Keratinocyte (primary cell): Measurements from ENCODE around the gene LTB4R2. TPM values are rescaled to one million over a fixed set of nuclear protein-coding genes. Genes with fewer than 3 reads are reported as not detected.

Source experiments
- DNase-seq: peaks from one replicate; pipeline ENCODE4 v3.0.0-alpha.2; 2011; ENCODE audit warnings: low read depth, missing footprints, low spot score
- FAIRE-seq: peaks from 2 replicates; lab custom pipeline; 2011; peaks lifted over from hg19 to GRCh38; lab: Jason Lieb, UNC
- H2AFZ ChIP-seq: 2 replicates; pipeline ENCODE4 v1.6.0; 2012; ENCODE audit warnings: low read length, control low read depth, inconsistent platforms; ENCODE audit not compliant: control insufficient read depth
- H3K27ac ChIP-seq: 2 replicates; pipeline ENCODE4 v1.5.1; 2011; ENCODE audit warnings: low read length; ENCODE audit not compliant: control insufficient read depth, insufficient read depth
- H3K27me3 ChIP-seq: 3 replicates; pipeline ENCODE4 v1.6.0; 2011; ENCODE audit warnings: low read length; ENCODE audit not compliant: control insufficient read depth, insufficient read depth; ENCODE audit errors: extremely low read depth
- H3K36me3 ChIP-seq, 2 experiments: 2 replicates in 1 of 2; 3 replicates in 1 of 2; pipeline ENCODE4 v1.5.1; 2011; ENCODE audit warnings: low read length in 2 of 2, mild to moderate bottlenecking in 1 of 2; ENCODE audit not compliant: control insufficient read depth in 2 of 2, insufficient read depth in 2 of 2; ENCODE audit errors: extremely low read depth in 1 of 2
- H3K4me1 ChIP-seq: 3 replicates; pipeline ENCODE4 v1.5.1; 2011; ENCODE audit warnings: low read length; ENCODE audit not compliant: control insufficient read depth, insufficient read depth; ENCODE audit errors: extremely low read depth
- H3K4me2 ChIP-seq: 3 replicates; pipeline ENCODE4 v1.6.0; 2011; ENCODE audit warnings: low read depth, low read length; ENCODE audit not compliant: control insufficient read depth, insufficient read depth; ENCODE audit errors: extremely low read depth
- H3K4me3 ChIP-seq, 3 experiments: fragments of 200-600 bp in 1 of 3; sonication (generic) in 1 of 3; 2 replicates in 2 of 3; 3 replicates in 1 of 3; pipeline ENCODE4 v1.5.1; 2011 to 2016; ENCODE audit warnings: low read length in 3 of 3, mild to moderate bottlenecking in 3 of 3, control low read depth in 2 of 3, inconsistent platforms in 1 of 3, low read depth in 1 of 3, mixed read lengths in 1 of 3, mixed run types in 1 of 3, moderate library complexity in 1 of 3; ENCODE audit not compliant: control insufficient read depth in 2 of 3, insufficient read depth in 2 of 3; ENCODE audit errors: extremely low read depth in 1 of 3
- H3K79me2 ChIP-seq: 2 replicates; pipeline ENCODE4 v1.6.0; 2012; ENCODE audit warnings: low read length; ENCODE audit not compliant: control insufficient read depth, insufficient read depth
- H3K9ac ChIP-seq: 3 replicates; pipeline ENCODE4 v1.6.0; 2011; ENCODE audit warnings: low read length; ENCODE audit not compliant: control insufficient read depth, insufficient read depth; ENCODE audit errors: extremely low read depth
- H3K9me1 ChIP-seq: 3 replicates; pipeline ENCODE4 v1.6.0; 2011; ENCODE audit warnings: low read length; ENCODE audit not compliant: control insufficient read depth, insufficient read depth; ENCODE audit errors: extremely low read depth
- H3K9me3 ChIP-seq: 2 replicates; pipeline ENCODE4 v1.5.1; 2012; ENCODE audit warnings: low read depth, low read length; ENCODE audit not compliant: control insufficient read depth
- H4K20me1 ChIP-seq: 3 replicates; pipeline ENCODE4 v1.6.0; 2011; ENCODE audit warnings: low read length; ENCODE audit not compliant: control insufficient read depth, insufficient read depth; ENCODE audit errors: extremely low read depth
- EZH2 ChIP-seq: IDR thresholded peaks from one replicate; pipeline ENCODE4 v1.6.1; 2012; ENCODE audit warnings: inconsistent platforms, mild to moderate bottlenecking, low read length, moderate library complexity
- dilution Hi-C: fragments of 300-500 bp; cut with MboI; formaldehyde crosslinking; loops from one replicate; pipeline ENCODE4 v1.7.0; 2020; ENCODE audit warnings: low sequenced_read_pairs; ENCODE audit not compliant: extremely low pct_ligation_motif_present
- polyA plus RNA-seq, 5 experiments: library from polyadenylated mRNA; depleted of rRNA in 3 of 5; stranded (reverse) in 3 of 5; stranded (forward) in 1 of 5; unstranded in 1 of 5; fragments of >200 nt; gene quantifications; 1 replicate in 1 of 5; 2 replicates in 3 of 5; 3 replicates in 1 of 5; pipeline versions ENCODE4 v1.2.1 to v1.2.3, GENCODE V29; 2011 to 2012; ENCODE audit warnings: missing spikeins in 2 of 5, low read depth in 1 of 5, low replicate concordance in 1 of 5
- TF ChIP-seq, protein P1 (sequence below), 3 experiments: IDR thresholded peaks in 1 of 3; conservative IDR thresholded peaks in 1 of 3; optimal IDR thresholded peaks in 1 of 3; 2 replicates in 2 of 3; 3 replicates in 1 of 3; pipeline versions ENCODE3 to v1.5.1; 2011; ENCODE audit warnings: low read length in 3 of 3, mild to moderate bottlenecking in 3 of 3, moderate library complexity in 2 of 3, control low read depth in 1 of 3, inconsistent platforms in 1 of 3; ENCODE audit not compliant: insufficient read depth in 2 of 3; ENCODE audit errors: extremely low read depth in 1 of 3

The LTB4R2 gene
- polyA plus RNA-seq, 1 donor (not counting 4 experiments of a cell fraction or from before 2014, with no cell fraction given), result 7.9 TPM

DNA sequence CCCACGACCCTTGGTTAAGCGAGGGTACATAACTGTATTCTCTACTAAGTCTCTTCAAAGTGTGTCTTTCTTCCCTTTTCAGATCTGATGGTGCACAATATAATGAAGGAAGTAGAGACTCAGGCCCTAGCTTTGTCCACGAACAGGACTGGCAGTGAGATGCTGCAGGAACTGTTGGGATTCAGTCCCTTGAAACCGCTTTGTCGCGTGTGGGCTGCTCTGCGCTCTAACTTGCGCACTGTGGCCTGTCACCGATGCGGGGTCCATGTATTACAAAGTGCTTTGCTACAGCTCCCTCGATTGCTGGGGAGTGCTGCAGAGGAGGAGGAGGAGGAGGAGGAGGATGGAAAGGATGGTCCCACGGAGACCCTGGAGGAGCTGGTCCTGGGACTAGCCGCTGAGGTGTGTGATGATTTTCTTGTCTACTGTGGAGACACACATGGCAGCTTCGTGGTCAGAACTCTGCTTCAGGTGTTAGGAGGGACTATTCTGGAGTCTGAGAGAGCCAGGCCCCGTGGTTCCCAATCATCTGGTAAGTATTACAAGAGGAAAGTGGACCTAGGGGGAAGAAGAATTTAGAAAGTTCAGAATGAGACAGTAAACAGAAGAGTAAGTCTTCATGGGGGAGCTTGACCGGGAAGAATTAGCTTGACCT, 9.5 kb upstream of the LTB4R2 start:
- peak overlapping the region; percentile 58 to 94 (median 80) for H3K4me3 ChIP-seq
- FAIRE-seq (no peak), DNase-seq (no peak)
- no peaks in the 10 kb centered on the region for H3K9me1 ChIP-seq
- TF ChIP-seq, protein P1, sequence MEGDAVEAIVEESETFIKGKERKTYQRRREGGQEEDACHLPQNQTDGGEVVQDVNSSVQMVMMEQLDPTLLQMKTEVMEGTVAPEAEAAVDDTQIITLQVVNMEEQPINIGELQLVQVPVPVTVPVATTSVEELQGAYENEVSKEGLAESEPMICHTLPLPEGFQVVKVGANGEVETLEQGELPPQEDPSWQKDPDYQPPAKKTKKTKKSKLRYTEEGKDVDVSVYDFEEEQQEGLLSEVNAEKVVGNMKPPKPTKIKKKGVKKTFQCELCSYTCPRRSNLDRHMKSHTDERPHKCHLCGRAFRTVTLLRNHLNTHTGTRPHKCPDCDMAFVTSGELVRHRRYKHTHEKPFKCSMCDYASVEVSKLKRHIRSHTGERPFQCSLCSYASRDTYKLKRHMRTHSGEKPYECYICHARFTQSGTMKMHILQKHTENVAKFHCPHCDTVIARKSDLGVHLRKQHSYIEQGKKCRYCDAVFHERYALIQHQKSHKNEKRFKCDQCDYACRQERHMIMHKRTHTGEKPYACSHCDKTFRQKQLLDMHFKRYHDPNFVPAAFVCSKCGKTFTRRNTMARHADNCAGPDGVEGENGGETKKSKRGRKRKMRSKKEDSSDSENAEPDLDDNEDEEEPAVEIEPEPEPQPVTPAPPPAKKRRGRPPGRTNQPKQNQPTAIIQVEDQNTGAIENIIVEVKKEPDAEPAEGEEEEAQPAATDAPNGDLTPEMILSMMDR (optimal IDR thresholded peaks at IDR 0.05 in 1 of 3, IDR thresholded peaks at IDR 0.05 in 1 of 3, conservative IDR thresholded peaks at IDR 0.05 in 1 of 3; ENCODE audit: extremely low read depth in 1 of 3, insufficient read depth in 2 of 3, low read length in 3 of 3), result no peak
- no peak for TF ChIP-seq EZH2
- H3K27ac ChIP-seq, result peak overlapping the region; percentile 93
- dilution Hi-C loops, result no loop called here
- no peak overlapping the region for H2AFZ ChIP-seq
- H3K4me2 ChIP-seq, result peak overlapping the region; percentile 86
- peaks cover 32% of the 10 kb centered on the region for H3K79me2 ChIP-seq
- H3K27me3 ChIP-seq, result no peaks in the 10 kb centered on the region
- H3K9me3 ChIP-seq, result no peaks in the 10 kb centered on the region
- H3K9ac ChIP-seq, result peak overlapping the region; percentile 95
- H4K20me1 ChIP-seq, result no peaks in the 10 kb centered on the region
- peaks cover 38 to 49% of the 10 kb centered on the region in 2 experiments for H3K36me3 ChIP-seq
- peaks cover 37% of the 10 kb centered on the region for H3K4me1 ChIP-seq

DNA sequence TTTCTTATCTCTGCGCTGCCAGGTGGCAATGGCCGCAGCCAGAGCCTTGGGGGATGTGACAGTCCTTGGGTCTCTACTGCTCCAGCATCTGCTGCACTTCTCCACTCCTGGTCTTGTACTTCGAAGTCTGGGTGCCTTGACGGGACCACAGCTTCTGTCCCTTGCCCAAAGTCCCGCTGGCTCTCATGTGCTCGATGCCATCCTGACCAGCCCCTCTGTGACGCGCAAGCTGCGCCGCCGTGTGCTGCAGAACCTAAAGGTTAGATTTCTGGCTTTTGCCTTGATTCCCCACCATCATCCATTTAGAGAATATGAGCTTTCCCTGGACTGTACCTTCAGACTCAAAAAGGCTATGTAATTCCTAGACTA, 5.9 kb upstream of the LTB4R2 start:
- TF ChIP-seq, protein P1 (optimal IDR thresholded peaks at IDR 0.05 in 1 of 3, IDR thresholded peaks at IDR 0.05 in 1 of 3, conservative IDR thresholded peaks at IDR 0.05 in 1 of 3; ENCODE audit: extremely low read depth in 1 of 3, insufficient read depth in 2 of 3, low read length in 3 of 3), result no peak
- no peak for TF ChIP-seq EZH2
- H3K79me2 ChIP-seq, result peaks cover 24% of the 10 kb centered on the region
- no peak overlapping the region for H3K4me3 ChIP-seq
- H3K9me3 ChIP-seq, result no peaks in the 10 kb centered on the region
- FAIRE-seq (no peak), DNase-seq (no peak)
- no peaks in the 10 kb centered on the region for H3K9me1 ChIP-seq
- dilution Hi-C loops, result no loop called here
- H3K9ac ChIP-seq, result no peak overlapping the region
- no peak overlapping the region for H3K27ac ChIP-seq
- H3K36me3 ChIP-seq, result peaks cover 49 to 62% of the 10 kb centered on the region in 2 experiments
- no peak overlapping the region for H3K4me2 ChIP-seq
- H4K20me1 ChIP-seq, result no peaks in the 10 kb centered on the region
- H3K27me3 ChIP-seq, result no peaks in the 10 kb centered on the region
- H3K4me1 ChIP-seq, result peaks cover 16% of the 10 kb centered on the region
- H2AFZ ChIP-seq, result no peak overlapping the region
